Measurements from ENCODE around the gene ACADS.

ACADS gene

DNA sequence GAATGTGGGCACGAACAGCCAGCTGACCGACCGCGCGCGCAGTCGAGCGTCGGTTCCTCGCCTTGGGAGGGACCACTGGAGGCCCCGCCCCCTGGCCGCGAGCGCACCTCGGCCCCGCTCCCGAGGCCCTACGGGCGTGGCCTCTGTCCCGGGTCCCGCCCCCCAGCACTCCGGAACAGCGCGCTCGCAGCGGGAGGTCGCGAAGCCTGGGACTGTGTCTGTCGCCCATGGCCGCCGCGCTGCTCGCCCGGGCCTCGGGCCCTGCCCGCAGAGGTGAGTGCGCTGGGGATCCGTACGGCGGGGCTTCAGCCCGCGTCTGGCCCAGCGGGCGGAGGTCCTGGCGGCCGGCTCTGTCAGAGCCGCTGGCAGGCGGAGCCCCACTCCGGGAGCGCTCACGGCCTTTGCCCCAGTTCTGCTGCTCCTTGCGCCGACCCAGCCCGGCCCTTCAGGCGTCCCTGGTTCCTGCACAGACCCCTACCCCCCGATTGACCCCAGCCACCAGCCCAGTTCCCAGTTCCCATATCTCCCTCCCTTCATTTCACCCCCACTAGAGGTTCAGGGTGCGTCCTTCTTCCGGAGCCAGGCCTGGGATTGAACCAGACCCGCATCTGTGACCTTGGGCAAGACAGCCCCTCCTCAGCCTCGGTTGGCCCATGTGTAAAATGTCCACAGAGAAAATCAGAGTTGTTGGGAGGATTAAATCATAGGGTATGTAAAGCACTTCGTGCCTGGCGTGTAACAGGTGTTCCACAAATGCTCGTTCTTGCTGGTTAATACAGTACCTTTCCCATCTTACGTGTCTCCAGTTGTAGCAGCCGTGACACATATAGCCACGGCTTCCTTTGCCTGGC lies at the start of gene ACADS:
Gene ACADS (plus strand): TSS at position 168 of the 851 bp plus-strand sequence. CDS start 60 bp downstream, at position 228.
- peak; percentile 61 to 94 for DNase-seq

DNA sequence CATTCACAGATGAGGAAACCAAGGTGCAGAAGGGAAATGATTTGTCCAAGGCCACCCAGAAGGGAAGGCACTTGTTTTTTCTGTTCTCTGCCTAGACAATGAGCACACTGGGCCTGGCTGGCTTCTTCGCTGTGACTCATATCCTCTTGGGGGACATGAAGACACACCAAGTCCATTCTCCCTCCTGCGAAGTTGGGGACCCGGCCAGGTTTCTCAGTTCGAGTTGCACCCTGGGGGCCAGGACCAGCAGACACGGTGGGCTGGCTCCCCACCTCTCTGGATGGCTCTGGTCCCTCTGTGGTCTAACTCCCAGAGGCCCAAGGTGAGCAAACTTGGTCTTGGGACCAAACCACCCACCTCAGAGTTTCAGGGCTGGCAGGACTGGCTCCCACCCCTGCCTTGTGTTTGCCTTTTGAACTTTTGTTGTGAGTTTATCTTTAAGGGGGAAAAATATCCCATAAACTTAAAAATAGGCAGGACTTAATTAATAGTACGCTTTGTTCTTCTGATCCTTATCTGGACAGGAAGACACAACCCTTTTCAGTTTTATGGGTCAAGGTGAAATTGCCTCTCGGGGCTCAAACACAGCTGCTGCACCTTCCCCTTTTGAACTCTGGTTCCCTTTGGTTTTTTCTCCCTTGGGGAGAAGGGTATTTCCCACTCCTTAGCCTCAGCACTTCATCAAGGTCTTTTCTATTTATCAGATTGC lies 47.7 kb upstream of the ACADS start:
- no peak for DNase-seq

DNA sequence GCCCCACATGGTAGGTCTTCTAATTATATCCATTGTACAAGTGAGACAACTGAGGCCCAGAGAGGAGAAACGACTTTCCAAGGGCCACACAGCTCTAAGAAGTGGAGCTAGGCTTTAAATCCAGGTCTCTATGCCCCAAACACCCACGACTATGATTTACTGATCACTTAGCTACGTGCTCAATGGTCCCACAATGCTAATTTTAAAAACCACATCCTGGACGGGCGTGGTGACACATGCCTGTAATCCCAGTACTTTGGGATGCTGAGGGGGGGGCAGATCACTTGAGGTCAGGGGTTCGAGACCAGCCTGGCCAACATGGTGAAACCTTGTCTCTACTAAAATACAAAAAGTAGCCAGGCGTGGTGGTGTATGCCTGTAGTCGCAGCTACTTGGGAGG lies 47.1 kb upstream of the ACADS start:
- DNase-seq = no peak

- DNase-seq = no peak
Observed at GRCh38 chr12:120680165-120680738, 45.4 kb upstream of the ACADS start.

DNA sequence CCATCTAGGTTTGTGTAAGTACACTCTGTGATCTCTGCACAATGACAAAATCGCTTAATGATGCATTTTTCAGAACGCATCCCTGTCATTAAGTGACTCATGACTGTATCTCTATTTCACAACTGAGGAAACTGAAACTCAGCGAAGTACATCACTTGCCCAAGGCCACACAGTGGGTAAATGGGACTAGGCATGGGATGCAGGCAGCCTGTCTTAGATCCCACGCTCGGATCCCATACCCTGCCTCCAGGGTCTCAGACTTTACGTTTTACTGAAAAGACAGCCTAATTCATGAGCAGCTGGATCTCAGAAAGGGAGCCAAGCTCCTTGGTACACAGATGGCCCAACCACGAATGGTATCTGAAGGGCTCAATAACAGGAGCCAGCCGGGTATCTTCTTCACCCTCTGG lies 41.1 kb upstream of the ACADS start:
- no peak for DNase-seq

GRCh38 chr12:120685522-120685921 lies 40.1 kb upstream of the ACADS start:
- DNase-seq = no peak

- peak; percentile 98 to 99 for DNase-seq
Observed at GRCh38 chr12:120686151-120686689, 39.4 kb upstream of the ACADS start.

DNA sequence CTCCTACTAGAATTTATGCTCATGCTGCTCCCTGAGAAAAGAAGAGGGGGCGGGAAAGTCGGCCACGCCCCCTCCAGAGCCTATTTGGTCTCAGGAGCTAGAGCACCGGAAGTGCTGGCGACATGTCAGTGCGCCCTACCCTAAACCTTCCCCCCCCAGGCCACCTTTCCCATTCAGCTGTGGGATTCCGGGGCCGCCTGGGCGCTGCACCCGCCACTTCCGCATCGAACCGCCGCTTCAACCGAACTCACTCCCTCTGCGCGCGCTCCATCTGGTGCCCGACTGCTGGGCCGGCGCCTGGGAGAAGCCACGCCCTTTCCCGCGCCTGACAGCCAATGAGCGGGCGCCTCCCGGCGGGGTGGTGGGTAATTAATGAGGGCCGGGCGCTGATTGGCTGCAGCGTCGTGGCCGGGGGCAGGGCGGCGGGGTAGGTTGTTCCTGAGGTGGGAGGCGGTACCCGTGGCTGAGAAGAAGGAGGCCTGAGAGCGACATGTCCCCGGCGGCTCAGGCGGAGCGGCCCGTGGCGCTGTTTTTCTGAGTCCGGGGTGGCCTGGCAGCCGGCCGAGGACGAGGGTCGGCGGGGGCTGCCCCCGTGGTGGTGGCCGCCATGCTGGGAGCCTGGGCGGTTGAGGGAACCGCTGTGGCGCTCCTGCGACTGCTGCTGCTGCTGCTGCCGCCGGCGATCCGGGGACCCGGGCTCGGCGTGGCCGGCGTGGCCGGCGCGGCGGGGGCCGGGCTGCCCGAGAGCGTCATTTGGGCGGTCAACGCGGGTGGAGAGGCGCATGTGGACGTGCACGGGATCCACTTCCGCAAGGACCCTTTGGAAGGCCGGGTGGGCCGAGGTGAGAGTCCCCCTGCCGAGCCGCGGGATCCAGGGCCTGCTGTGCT lies 38.7 kb upstream of the ACADS start, which contains the start of gene MLEC:
Gene MLEC (plus strand): TSS at position 460 of the 888 bp plus-strand sequence. CDS start 148 bp downstream, at position 608.
- peak; percentile 96 to 99 for DNase-seq

DNA sequence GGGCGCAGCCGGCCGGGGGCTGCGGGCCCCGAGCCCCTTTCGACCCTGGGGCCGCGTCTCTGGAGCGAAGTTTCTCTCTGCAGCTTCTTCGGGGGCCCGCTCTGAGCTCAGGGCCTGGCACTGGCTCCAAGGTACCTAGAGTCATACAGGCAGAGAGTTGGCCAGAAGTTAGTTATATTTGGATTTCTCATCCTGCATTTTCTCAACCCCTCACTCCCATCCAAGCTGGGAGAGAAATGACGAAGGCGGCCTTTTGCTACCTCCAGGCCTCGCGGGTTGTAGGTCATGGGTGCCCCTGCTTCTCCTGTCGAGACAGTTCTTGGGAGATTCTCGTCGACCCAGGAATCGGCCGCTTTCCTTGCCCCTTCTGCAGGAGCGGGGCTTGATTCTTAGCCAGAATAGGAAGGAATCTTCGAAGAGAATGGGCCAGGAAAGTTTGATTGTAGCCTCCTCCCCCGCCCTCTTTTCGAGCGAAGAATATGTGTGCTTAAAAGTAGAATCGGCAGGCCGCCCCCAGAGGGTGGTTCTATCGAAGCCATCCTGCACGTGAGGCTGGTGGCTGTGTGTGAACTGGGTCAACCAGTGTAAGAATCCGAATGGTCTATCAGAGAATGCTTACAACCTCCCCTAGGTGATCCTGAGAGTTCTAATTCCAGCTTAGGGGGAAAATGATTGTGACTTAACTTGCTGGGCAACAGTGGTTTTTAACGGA lies 37.9 kb upstream of the ACADS start:
- DNase-seq = peak in 1 of 2 experiments; percentile 33

DNA sequence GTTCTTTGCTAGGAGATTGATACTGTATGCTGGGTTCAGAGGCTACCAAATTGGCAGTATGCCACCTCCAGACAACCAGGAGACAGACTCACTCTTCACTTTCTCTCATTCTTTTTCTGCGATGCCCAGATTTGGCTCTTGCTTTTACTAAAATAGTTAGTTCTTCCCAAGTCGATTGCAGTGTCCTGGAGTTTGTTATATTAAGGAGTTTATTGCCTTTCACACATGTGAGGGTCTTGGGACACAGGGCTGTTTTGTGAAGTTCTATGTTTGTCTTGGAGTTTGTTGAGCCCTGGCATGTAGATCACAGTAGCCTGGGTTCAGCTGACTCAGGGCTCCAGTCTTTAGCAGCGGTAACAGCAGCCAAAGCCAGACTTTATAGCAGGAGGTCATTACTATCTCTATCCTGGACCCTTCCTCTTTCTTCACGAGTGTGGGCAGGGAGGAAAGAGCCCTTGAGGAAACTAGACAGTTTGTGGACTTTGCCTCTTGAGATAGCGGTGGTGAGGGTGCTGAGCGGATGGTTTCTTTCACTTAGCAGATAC lies 37.0 kb upstream of the ACADS start:
- no peak for DNase-seq

GRCh38 chr12:120689397-120690082 lies 36.1 kb upstream of the ACADS start:
- no peak for DNase-seq

- no peak for DNase-seq
Observed at GRCh38 chr12:120690083-120690450, 35.6 kb upstream of the ACADS start.

- DNase-seq = no peak
Observed at GRCh38 chr12:120690978-120691377, 34.6 kb upstream of the ACADS start.

- DNase-seq = no peak
Observed at GRCh38 chr12:120692524-120693033, 33.0 kb upstream of the ACADS start.

DNA sequence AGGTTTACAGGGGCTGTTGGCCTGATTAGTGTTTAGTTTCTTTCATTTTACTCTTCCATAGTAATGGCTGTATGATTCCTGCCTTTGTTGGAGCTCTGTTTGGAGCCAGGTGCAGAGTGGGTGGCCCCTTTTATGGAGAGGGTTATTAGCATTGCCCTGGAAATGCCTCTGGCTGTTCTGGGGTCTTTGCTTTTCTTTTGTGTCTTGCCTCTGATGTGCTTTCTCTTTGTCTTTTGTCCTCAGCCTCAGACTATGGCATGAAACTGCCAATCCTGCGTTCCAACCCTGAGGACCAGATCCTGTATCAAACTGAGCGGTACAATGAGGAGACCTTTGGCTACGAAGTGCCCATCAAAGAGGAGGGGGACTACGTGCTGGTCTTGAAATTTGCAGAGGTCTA lies 31.8 kb upstream of the ACADS start:
- no peak for DNase-seq

DNA sequence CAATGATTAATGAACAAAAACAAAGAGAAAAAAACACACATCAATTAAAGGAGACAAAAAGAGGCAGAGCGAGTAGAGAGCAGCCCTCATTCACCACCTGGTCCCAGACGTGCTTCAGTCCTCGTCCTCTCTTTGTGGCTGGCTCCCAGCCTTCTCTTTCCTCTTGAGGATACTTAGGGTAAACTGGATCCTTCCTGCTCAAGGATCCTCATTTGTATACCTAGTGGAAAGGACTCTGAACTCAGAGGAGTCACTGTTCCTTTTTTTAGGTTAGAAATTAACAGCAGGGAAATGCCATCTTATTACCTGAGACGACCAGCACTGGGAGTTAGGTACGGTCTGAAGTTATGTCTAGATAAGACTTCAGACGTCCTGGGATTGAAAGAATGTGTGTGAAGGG lies 29.0 kb upstream of the ACADS start:
- DNase-seq = no peak

GRCh38 chr12:120697344-120697743 lies 28.3 kb upstream of the ACADS start:
- DNase-seq = no peak

GRCh38 chr12:120698665-120699064 lies 27.0 kb upstream of the ACADS start:
- DNase-seq = no peak

GRCh38 chr12:120699553-120699952 lies 26.1 kb upstream of the ACADS start:
- no peak for DNase-seq

- DNase-seq = no peak
Observed at GRCh38 chr12:120700886-120701285, 24.7 kb upstream of the ACADS start.

GRCh38 chr12:120702637-120703036 lies 23.0 kb upstream of the ACADS start:
- no peak for DNase-seq
